M059J (cell line): Measurements from ENCODE around the gene SMCP. TPM values are rescaled to one million over a fixed set of nuclear protein-coding genes. Genes with fewer than 3 reads are reported as not detected.

Experiments used
- DNase-seq: peaks from one replicate; pipeline ENCODE4 v3.0.0-alpha.2; 2012; ENCODE audit warnings: low read depth
- total RNA-seq: library from RNA; depleted of rRNA; stranded (reverse); fragments of >200 nt; shearing (Covaris generic); gene quantifications from 2 replicates; pipeline ENCODE4 v1.2.3, GENCODE V29; 2014; rRNA removed

SMCP gene, protein sequence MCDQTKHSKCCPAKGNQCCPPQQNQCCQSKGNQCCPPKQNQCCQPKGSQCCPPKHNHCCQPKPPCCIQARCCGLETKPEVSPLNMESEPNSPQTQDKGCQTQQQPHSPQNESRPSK
- total RNA-seq = not detected in 2 replicates

DNA sequence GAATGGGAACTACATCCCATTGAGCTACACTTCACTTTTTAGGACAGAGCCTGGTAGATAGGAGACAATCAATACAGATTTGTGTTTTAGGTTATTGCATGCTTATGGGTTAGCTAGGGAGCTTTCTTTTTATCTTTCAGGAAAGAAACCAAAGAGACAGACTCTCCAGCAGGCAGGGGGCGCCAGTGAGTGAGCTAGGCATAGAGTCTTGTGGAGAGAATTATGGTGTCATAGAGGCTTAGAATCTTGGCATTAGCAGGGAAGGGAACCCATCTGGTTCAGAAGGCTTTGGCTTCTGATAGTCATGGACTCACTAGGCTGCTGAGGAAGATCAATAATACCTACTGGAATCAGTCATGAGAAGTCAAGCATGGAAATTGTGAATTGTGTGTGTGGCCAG, at the start of gene SMCP:
TSS of gene SMCP (plus strand) at position 281 of the 400 bp plus-strand sequence. CDS start 6,101 bp downstream, outside the sequence.
- DNase-seq = no peak

DNA sequence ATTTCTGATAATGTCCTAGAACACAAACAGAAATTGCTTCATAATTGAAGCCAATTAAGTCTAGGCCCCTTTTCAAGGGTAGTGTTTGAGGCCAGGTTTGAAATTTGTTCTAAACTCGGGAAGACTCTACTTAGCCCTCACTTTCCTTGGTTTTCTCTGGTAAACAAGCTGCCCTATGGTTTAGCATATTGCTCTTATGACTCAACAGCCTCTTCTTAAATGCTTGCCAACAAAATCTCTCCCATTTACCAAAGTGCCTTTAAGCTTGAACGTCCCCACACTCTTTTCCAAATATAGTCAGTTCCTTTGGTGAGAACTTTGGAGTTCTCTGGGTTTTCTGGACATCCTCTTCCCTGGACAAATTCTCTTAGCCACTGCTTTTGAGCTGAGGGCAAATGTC, 41.3 kb upstream of the SMCP start:
- DNase-seq = no peak

DNA sequence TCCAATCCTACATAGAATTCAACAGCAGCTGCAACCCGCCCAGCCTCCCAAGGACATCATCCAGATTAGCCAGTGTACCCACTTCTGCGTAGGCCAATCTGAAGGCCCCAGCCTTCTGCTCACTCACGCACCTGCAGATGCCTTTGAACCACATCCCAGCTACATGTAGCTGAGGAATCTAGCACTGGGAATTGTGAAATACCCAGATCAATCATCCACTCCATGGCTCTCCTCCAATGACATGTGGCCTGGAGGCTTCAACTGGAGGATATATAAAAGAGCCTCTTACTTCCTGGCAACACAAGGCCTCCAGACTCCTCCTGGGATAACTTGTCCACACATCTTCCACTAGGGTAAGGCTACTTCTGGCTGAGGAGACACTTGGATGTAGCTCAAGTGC, 35.6 kb upstream of the SMCP start, which contains the start of gene LCE6A:
TSS of gene LCE6A (plus strand) at position 301 of the 400 bp plus-strand sequence. CDS start 665 bp downstream, outside the sequence.
- no peak for DNase-seq

DNA sequence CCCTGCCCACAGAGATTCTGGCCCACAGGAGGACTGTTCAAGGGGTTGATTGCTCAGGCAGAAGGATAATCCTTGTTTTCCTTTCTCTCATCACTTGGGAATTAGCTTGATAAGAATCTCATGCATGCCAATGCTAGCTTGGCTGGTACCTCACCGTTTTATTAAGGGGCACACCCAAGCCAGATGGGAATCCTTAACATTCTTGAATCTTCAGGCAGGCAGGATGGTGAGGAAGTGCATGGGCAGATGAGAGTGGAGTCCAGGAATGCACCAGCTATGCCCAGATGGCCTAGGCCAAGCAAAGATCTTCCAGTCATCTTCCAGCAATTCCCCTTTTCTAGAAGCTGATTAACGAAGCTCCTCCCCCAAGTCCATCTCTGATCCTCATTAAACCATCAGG, 22.5 kb upstream of the SMCP start:
- no peak for DNase-seq

DNA sequence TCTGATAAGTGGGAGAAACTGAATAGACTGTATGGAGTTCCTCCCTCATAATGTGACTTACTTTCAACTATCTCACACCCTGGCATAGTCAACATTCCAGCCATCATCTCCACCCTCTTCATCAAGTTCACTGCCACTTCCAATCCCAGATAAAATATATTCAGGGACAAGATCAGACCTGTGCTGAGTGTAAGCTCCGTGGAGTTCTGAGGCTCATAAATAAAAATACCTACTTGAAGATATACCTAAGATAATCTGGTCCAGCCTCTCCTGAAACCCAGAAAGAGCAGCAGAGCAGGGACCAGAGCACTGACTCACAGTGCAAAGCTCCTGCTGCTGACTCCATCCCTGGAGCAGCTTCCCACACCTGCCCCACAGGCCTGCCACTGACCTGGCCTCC, 20.1 kb upstream of the SMCP start:
- DNase-seq = no peak

DNA sequence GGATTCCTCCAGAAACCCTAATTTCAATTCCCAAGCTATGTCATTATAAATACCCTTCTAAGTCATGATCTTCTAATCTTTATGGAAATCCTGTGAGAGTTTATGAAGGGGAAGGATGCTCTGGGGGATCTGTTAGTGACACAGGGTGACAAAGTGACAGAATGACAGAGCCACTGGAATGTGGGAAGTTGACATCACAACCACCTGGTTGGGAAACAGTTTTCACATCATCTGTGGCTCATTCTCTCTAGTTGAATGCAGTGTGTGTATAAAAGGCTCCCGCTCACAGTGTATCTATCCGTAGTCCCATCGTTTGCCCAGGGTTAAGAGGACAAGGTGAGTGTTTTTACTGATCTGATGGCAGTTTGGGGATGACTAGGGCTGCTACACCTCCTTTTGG, 18.4 kb upstream of the SMCP start, which contains the start of gene LCE7A:
TSS of gene LCE7A (plus strand) at position 301 of the 400 bp plus-strand sequence. CDS start 702 bp downstream, outside the sequence.
- no peak for DNase-seq

DNA sequence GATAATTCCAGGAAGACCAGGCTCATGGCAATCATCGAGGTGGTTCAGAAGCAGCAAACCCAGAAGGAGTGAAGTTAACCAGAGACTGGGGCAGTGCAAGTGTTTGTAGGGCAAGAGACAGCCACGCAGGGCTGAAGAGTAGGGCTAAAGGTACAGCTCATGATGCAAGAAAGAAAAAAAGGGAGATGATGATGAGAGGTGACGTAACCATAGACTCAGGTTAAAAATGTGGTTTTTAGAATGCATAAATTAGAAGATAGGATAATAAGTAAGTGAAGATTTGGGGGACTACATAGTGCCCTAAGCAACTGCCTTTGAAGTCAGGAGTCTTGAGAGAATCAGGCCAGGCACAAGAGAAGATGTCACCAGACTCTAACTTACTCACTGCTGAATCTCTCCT, 18.0 kb upstream of the SMCP start:
- no peak for DNase-seq

DNA sequence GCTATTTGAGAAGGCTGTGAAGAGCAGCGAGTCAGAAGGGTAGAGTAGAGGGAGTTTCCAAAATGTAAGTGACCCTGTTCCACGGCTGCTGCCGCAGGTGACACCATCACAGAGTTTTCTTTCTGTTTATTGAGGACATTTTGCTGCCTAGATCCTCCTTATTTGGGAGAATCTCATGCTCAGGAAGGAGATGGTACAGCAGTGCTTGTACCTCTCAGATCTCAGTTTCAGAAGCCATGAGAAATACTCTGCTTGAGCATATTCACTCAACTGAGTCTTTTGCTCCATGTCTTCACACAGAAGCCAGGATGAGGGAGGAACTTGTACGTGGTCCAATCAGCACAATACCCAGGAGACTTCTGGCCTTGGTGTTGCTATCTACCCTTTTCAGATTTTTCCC, 16.7 kb upstream of the SMCP start:
- DNase-seq = no peak

DNA sequence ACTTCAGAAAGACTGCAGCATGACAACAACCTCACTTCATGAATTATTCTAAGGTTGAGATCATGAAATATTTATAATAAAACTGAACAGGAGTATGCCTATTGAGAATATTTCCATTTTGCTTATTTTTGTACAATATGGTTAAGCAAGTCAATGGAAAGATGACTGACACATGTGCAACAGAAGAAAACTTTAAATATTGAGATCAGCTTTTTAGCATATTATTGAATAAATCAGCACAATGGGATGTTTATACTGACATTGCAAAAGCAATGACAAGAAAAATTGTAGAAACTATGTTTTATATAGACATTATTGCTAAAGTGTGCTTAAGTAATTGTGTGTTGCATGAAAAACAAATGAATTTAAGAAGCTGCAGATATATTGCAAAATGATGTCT, 13.7 kb upstream of the SMCP start:
- no peak for DNase-seq

DNA sequence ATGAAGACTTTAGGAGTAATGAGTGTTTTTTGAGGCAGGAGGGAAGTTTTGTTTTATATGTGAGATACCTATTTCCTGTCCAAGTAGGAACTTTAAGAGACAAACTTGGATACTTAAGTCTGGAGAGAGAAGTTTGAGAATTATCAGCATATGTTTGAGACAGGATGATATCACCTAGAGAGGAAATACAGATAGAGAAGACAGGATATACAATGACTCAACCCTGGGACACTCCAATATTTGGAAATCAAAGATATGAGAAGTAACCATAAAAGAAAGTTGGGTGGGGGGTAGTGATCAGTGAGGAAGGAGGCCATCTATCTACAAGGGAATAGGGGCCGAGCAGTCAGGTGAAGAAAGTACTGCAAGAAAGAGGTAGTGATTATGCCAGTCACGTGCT, 11.8 kb upstream of the SMCP start:
- no peak for DNase-seq

DNA sequence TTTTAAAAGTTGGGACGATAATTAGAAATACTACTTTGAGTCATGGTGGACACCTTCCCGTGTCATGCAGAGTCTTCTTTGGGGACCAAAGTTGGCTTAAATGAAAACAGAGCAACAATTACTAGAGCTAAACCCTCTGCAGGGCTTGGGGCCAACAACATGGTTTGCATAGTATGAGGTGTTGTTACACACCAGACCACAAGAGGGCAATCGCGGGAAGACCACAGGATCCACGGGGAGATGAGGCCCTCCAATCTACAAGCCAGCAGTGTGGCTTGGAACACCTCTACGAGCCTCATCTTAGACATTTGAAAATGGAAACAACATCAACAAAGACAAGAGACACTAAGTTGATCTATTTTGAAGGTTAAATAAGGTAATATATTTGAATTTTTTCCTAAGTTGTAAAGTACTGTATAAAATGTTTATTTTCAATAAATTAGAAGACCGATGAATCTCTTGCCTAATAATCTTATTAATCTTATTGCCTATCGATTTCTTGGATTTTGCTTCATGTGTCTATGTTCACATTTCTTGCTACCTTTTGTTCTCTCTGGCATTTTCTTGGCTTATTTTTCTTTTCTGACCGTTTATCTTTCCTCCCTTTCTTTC, 8.2 kb upstream of the SMCP start:
- peak; percentile 66 for DNase-seq

DNA sequence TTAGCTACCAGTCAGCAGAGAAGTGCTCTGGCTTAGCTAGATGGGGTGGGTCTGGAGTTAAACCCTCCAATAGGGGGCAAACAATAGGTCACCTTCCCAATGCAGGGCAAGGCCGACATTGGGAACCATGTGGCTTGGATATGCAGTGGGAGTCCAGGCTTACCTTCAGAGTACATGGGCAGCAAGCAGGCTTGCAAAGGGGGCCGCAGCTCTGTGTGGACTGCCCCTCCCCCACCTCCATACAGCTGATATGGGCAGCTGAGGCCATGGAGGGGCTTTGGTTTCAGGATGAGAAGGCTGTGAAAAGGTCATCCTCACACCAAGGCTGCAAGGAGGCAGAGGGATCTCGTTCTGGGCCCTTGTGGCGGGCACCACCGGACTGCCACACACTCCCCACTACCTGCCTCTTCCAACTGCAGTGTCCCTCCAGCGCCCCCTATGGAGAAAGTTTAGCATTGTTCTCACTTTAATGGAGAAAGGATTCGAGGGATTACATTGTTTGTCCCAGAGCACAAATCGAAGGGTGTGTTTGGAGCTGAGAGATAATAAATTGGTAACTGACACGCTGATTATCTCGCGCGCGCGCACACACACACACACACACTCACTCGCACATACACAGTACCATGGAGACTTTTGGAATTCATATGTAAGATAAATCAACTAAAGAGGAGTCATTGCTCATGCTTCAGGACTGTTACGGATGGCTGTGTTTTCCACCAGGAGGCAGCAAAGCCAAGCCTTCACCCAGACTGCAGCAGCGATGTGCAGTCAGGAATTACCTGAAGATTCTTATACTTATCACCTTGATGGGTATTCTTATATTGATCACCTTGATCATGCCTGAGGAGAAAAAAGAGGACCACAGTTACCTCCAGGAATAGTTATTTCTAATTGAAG, 7.0 kb upstream of the SMCP start:
- peak; percentile 41 for DNase-seq

DNA sequence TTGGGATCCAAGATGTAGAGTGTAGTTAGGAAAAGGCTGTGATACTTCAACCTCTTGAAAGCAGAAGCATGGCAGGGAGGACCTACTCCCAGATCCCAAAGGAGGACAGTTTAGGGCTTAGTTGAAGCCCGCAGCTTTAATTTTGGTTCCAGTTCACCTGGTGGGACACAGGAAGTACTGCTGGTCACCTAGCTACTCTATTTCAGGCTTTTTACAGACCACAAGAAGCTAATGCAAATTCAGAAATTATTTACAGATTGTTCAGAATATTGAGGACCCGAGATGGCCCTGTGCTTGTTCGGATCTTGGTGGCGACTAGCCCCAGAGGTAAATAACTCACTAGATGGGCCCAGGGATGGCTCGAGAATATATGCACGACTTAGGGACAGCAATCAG, 6.4 kb upstream of the SMCP start:
- no peak for DNase-seq

DNA sequence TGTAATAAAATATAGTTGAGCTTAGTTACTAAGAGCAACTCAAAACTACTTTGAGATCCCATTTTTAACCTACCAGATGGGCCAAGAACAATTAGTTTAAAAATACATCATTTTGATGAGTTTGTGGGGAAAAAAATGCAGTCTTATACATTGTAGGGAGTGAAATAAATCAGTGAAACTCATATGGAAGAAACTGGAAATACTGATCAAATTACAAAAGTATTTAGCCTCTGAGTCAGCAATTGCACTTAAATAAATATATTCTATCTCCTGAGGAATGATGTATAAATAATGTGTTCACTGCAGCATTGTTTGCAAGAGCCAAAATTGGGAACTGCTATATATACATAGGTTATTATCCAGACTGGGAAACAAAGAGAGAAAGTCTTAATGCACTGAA, 4.6 kb upstream of the SMCP start:
- DNase-seq = no peak

DNA sequence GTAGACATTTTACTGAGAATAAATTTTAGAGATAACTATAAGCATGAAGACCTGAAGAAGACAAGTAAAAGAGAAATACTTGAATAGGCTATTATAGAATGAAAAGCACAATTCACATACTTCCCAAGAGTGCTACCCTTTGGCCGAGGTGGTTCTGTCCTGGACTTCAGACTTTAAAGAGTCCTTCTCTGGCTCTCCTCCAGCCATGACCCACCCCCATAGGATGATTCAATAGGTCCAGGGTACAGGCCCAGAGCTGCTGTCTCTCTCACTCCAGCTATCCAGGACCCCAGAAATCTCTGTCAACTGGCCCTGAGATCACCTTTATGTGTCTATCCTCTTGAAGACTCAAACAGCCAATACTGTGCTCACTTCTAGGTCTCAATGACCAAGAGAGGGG, 1.3 kb upstream of the SMCP start:
- no peak for DNase-seq

DNA sequence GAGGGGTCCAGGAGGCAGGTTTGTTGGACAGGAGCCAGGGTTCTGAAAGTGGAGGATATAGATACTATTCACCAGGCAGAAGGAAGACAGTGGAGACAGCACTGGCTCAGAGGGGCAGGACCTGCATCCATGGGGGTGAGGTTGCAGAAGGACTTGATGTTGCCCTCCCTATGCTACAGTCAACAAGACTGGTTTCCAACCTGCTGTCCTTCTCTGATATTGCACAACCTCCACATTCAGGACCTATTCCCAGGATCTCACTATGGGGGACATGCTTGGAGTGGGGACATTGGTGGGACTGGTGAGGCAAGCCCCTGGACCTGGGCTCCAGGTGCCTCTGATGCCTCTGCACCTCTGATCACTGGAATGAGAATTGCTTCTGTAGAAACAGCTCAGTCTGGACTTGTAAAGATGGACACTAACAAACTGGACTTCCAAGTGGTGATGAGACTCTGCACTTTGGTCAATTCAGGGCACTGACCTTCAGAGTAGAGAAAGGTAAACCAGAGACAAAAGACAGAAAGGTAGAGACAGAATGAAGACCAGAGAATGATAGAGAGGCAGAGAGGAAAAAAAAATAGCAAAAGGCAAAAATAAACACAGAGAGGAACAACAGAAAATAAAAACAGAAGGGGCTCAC, 1.6 kb downstream of the SMCP start:
- DNase-seq = no peak

DNA sequence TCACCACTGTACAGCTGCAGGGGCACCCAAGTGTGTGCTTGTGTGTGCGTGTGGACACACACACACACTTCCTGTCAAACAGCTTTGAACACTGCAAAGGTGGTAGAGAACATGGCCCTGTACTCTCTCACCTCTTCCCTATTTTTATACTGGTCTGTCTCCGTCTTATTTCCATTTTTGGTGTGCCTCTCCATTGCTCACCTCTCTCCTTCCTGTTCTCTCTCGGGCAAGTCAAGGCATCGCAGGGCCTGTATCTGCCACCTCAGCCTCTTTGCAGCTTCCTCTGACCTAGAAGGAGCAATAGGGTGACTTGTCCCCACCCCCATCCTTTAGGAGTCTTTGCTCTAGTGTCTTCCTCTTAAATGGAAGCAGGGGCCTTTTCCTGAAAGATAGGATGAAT, 2.2 kb downstream of the SMCP start:
- DNase-seq = no peak

DNA sequence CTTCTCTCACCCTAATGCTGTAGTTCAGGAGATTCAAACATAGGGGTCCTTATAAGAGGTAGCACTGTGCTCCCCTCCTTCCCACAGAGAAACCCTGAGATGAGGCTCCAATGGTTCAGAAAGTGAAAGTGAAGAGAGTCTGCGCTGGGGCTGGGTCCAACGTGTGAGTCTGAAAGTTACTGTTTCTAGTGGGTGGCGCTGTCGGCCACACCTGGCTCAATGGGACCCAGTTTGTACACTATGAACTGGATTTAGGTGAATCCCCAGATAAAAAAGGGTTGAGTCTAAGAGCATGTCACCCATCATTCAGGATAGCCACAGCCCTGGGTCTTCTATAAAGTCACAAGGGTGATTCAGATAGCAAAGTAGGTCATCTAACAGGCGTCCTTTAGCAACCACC, 2.8 kb downstream of the SMCP start:
- no peak for DNase-seq

DNA sequence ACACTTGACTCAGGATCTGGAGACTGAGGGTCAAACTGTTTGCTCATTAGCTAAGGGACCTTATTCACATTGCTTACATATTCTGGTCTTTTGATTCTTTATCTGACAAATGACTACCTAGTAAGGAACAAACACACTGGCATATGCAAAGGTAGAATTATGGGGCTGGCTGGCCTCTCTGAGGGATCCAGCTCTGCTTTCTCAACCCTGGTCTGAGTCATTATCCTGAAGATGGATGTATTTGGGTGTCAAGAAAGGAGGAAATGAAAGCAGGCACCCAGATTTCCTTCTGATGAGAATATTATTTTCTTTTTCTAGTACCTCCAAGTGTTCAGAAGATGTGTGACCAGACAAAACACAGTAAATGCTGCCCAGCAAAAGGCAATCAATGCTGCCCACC, 6.0 kb downstream of the SMCP start:
- no peak for DNase-seq

DNA sequence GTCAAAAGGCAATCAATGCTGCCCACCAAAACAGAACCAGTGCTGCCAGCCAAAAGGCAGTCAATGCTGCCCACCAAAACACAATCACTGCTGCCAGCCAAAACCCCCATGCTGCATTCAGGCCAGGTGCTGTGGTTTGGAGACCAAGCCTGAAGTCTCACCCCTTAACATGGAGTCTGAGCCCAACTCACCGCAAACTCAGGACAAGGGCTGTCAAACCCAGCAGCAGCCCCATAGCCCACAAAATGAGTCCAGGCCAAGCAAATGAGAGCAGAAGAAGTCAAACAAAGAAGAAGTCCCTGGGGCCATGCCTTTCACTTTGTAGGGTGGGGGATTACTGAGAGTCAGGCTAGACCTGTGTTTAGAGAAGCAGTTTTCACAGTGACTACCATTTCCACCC, 6.4 kb downstream of the SMCP start:
- DNase-seq = no peak

DNA sequence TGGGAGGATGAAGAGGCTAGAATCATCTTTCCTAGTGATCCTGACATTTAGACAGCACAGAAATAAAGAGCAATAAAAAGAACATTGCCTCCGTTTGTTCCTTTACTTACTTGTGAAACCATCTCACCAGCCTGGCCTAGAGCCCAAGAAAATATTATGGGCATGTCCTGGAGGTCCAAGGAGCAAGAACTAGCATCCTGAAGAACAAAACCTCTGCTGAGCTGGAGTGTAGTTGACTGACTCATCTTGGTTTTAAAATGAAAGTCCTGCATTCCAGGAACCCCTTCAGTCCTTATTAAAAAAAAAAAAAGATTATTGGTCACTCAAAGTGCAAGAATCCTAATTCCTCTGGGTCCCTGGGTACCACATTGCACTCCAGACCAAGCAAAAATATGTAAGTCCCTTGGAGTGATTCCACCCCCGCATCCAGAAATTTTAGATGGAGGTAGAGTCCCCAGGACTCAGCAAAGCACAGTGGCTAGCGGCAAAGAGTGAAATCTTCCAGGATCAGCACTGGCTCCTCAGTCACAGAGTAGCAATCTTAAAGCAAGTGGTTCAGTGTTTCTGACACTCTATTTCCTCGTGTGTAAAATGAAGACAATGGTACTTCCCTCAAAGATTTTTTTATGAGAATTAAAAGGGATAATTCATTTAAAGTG, 7.0 kb downstream of the SMCP start:
- peak; percentile 61 for DNase-seq

DNA sequence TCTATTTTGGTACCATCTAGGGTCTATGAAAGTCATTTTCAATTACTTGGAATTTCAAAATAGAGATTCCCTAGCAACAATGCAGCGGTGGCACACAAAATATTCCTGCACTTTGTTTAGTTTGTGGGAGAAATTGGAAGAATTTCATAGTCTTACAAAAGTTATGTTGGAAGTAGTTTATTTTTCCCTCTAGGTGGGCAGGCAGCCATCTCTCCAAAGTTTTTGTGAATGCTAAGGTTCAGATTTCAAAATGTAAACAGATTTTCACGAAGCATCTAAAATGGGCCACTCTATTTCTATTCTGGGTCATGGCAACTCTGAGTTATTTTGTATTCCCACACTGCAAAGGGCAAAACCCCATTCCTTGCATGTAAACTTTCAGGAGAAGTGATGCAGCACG, 8.0 kb downstream of the SMCP start:
- no peak for DNase-seq
